ENCODE data around the gene METTL6.
A peak's percentile ranks its signal among the peaks of the same experiment; 100 is the strongest.
"Not testable (repeated sequence)": the region's sequence is repeated elsewhere in the genome, so short reads cannot be mapped to it uniquely, and the experiment has no call there.

METTL6 gene

GRCh38 chr3:15403495-15403894 is 23.8 kb downstream of the METTL6 start:
- no peak for DNase-seq (ENCODE audit: low spot score)

DNA sequence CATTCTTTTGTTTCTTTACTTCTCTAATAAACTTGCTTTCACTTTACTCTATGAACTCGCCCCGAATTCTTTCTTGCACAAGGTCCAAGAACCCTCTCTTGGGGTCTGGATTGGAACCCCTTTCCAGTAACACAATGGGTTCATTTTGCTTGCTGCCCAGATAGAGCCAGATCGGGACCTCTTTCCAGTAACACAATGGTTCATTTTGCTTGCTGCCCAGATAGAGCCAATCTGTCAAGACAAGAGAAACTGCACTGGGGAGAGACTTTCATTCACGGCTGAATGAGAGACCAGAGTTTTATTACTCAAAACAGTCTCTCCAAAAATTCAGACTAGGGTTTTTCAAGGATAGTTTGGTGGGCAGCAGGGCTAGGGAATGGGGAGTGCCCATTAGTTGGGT is 25.4 kb downstream of the METTL6 start:
- DNase-seq (ENCODE audit: low spot score) = peak; percentile 62

DNA sequence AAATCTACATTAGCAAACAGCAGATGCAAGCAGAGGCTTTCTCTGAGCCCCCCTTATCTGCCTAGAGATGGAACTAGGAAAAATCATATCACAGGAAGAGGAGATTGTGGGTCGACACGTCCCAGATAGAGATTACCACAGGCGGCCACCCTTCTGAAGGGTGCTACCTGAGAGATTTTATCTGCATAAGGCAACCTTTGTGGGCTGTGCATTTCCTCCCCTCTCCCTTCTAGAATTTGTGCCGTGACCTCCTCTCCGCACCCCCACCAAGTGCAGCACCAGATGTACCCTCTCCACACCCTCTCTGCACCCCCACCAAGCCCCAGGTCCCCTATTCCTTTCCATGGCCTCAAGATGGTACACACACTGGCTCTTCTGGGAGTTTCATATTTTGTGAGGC is 27.4 kb downstream of the METTL6 start:
- no peak for DNase-seq (ENCODE audit: low spot score)

- DNase-seq (ENCODE audit: low spot score) = not testable (repeated sequence)
Observed at GRCh38 chr3:15398731-15399133, 28.6 kb downstream of the METTL6 start.

- DNase-seq (ENCODE audit: low spot score) = not testable (repeated sequence)
Observed at GRCh38 chr3:15393252-15393651, 34.1 kb downstream of the METTL6 start.

GRCh38 chr3:15391007-15391406 is 36.3 kb downstream of the METTL6 start:
- DNase-seq (ENCODE audit: low spot score) = peak; percentile 42

DNA sequence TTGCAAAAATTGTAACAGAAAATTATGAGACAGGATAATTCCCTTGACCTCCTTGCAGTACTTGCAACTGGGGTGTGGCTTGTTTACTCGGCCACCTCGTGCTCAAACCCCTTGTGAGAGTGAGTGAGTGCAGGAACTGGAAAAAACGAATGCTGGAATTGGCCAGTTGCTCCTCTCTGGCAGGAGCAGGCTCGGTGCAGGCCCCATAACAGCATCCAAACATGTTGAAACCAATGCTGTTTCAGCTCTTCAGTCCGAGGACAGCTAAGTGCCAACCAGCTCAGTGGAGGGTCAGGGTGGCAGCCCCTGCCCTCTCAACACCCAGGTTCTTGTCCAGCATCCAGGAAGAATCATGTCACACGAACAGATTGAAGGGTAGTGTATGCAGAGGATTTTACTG is 36.9 kb downstream of the METTL6 start:
- no peak for DNase-seq (ENCODE audit: low spot score)

- DNase-seq (ENCODE audit: low spot score) = not testable (repeated sequence)
Observed at GRCh38 chr3:15388335-15388734, 39.0 kb downstream of the METTL6 start.

DNA sequence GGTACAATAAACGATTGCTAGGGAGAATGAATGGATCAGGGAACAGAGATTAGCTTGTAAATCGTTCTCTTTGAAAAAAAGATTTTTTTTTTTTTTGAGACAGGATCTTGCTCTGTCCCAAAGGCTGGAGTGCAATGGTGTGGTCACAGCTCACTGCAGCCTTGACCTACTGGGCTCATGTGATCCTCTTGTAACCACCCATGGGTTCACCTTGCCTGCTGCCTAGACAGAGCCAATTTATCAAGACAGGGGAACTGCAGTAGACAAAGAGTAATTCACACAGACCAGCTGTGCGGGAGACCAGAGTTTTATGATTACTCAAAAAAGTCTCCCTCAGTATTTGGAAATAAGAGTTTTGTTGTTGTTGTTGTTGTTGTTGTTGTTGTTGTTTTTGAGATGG is 39.6 kb downstream of the METTL6 start:
- DNase-seq (ENCODE audit: low spot score) = no peak

DNA sequence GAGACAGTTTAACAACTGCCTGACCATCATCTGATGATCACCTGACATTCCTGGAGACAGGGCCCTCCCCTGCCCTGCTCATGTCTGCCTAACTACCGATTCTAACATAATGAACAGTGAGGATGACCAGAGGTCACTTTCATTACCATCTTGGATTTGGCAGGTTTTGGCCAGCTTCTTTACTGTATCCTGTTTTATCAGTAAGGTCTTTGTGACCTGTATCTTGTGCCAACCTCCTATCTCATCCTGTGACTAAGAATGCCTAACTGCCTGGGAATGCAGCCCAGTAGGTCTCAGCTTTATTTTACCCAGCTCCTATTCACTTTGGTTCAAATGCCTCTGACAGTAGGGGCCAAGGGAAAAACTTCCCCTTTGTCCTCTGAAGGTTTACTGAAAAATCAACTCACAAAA is 40.2 kb downstream of the METTL6 start:
- no peak for DNase-seq (ENCODE audit: low spot score)

DNA sequence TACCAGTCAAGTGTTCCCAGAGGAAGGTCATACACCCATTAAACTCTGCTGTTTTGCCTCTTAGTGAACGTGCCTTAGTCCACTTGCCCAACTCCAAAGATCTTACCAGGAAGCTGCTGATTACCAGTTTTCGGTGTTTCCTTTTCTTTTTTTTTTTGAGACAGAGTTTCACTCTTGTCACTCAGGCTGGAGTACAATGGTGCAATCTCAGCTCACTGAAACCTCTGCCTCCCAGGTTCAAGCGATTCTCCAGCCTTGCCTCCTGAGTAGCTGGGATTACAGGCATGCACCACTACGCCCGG is 40.7 kb downstream of the METTL6 start:
- not testable (repeated sequence) for DNase-seq (ENCODE audit: low spot score)

- DNase-seq (ENCODE audit: low spot score) = no peak
Observed at GRCh38 chr3:15385901-15386653, 41.3 kb downstream of the METTL6 start.

DNA sequence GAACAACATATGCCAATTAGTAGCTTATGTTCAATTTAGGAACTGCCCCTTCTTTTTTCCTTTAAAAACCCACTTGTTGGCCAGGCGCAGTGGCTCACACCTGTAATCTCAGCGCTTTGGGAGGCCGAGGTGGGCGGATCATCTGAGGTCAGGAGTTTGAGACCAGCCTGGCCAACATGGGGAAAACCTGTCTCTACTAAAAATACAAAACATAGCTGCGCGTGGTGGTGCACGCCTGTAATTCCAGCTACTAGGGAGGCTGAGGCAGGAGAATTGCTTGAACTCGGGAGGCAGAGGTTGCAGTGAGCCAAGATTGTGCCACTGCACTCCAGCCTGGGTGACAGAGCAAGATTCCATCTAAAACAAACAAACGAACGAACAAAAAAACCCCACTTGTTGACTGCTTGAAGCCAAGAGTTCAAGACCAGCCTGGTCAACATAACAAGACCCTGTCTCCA is 42.1 kb downstream of the METTL6 start:
- DNase-seq (ENCODE audit: low spot score) = not testable (repeated sequence)

GRCh38 chr3:15384510-15385237 is 42.7 kb downstream of the METTL6 start:
- no peak for DNase-seq (ENCODE audit: low spot score)

GRCh38 chr3:15382405-15382923 is 44.9 kb downstream of the METTL6 start:
- DNase-seq (ENCODE audit: low spot score) = no peak

GRCh38 chr3:15380980-15381890 is 46.1 kb downstream of the METTL6 start:
- DNase-seq (ENCODE audit: low spot score) = no peak

GRCh38 chr3:15377961-15378791 is 49.2 kb downstream of the METTL6 start:
- DNase-seq (ENCODE audit: low spot score) = peak; percentile 99

DNA sequence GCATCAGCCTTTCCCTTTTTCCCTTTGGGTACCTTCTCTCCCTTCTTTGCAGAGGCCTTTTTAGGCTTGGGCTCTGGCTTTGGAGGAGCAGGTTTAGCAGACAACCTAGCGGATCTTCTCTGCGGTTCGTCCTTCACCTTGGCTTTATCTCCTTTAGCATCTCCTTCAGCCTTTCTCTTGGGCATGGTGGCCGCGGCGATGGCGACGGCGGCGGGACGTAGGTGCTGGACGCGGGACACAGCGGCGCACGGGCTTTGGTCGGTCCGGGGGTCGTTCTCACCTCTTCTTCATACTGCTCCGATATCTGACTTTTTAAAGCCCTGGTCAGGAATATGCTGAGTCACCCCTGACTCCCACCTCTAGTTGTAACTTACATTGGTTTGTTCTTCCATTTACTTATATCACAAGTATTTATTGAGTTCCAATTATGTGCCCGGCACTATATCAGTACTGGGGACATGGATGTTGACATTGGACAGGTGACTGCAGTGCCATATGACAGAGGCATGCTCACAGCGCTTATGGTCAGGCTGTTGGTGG is 51.8 kb downstream of the METTL6 start:
- no peak for DNase-seq (ENCODE audit: low spot score)

GRCh38 chr3:15372918-15373317 is 54.4 kb downstream of the METTL6 start:
- DNase-seq (ENCODE audit: low spot score) = no peak

DNA sequence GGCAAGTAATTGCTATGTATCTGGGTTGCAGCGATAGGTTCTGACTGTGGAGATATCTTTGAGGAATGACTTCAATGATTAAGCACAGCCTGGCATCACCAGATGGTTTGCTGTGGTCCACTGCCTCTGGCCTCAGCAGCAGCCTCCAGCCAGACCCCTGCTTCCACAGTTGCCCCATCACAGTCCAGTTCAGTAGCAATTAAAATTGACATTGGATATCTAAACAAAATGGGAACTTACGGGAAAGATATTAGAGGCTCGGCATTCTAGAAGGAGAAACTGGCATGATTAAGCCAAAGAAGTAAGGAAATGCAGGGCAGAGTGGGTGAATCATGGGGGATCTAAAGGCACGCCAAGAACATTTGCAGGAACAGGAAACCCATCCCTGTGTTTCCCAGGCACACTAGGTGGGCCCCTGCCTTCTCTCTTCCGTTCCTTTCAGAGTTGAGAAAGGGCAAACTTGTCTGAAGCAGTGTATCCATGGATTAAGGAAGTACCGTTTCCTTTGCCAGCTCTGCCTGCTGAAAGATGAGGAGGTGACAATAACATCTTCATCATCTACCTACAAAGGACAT is 58.7 kb downstream of the METTL6 start:
- no peak for DNase-seq (ENCODE audit: low spot score)

- DNase-seq (ENCODE audit: low spot score) = no peak
Observed at GRCh38 chr3:15367059-15367458, 60.3 kb downstream of the METTL6 start.

All from pons (tissue), 1 donor.